Activated naive CD4-positive, alpha-beta T cell treated with anti-CD3 and anti-CD28 coated beads, Interleukin-2, amount 50 U/mL, for 24 hours (primary cell): ENCODE measurements around the gene FRMD4A.
"Not testable (repeated sequence)": the region's sequence is repeated elsewhere in the genome, so short reads cannot be mapped to it uniquely, and the experiment has no call there.

ENCODE experiments used
- H3K27ac Mint-ChIP-seq: one replicate; pipeline ENCODE4 v1.8.0; 2021; ENCODE audit warnings: mild to moderate bottlenecking, mixed read lengths
- H3K27me3 Mint-ChIP-seq: one replicate; pipeline ENCODE4 v1.8.0; 2021; ENCODE audit warnings: mixed read lengths
- H3K36me3 Mint-ChIP-seq: one replicate; pipeline ENCODE4 v1.8.0; 2021; ENCODE audit warnings: mixed read lengths
- H3K4me1 Mint-ChIP-seq: one replicate; pipeline ENCODE4 v1.8.0; 2021; ENCODE audit warnings: mixed read lengths
- H3K4me3 Mint-ChIP-seq: one replicate; pipeline ENCODE4 v1.8.0; 2021; ENCODE audit warnings: mild to moderate bottlenecking, mixed read lengths
- H3K9me3 Mint-ChIP-seq: one replicate; pipeline ENCODE4 v1.8.0; 2021; ENCODE audit warnings: mixed read lengths

The FRMD4A gene

GRCh38 chr10:13845897-13846296 is 484.8 kb downstream of the FRMD4A start:
- H3K9me3 Mint-ChIP-seq, result no peaks in the 10 kb centered on the region
- H3K36me3 Mint-ChIP-seq, result no peaks in the 10 kb centered on the region
- no peaks in the 10 kb centered on the region for H3K27me3 Mint-ChIP-seq
- no peak overlapping the region for H3K27ac Mint-ChIP-seq
- H3K4me1 Mint-ChIP-seq, result peaks cover 23% of the 10 kb centered on the region
- no peak overlapping the region for H3K4me3 Mint-ChIP-seq

DNA sequence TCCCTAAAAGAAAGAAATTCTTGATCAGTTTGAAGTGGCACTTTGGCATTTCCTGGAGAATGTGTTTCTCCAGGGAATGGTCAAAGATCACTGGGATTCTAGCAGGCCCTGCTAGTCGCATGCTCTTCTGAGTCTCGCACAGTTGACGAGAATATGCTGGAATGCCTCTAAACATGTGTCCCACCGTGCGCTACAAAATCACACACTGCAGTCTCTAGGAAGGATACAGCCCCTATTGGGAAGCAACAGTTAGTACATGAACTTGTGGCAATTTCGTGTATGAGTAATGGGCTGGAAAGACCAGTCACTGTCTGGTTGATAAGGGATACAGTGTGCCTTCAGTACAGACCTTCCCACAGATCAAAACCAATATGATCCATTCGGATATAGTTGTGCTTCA is 486.1 kb downstream of the FRMD4A start:
- H3K4me1 Mint-ChIP-seq, result peaks cover 23% of the 10 kb centered on the region
- H3K27ac Mint-ChIP-seq, result no peak overlapping the region
- H3K4me3 Mint-ChIP-seq, result no peak overlapping the region
- H3K9me3 Mint-ChIP-seq, result no peaks in the 10 kb centered on the region
- no peaks in the 10 kb centered on the region for H3K27me3 Mint-ChIP-seq
- H3K36me3 Mint-ChIP-seq, result no peaks in the 10 kb centered on the region

DNA sequence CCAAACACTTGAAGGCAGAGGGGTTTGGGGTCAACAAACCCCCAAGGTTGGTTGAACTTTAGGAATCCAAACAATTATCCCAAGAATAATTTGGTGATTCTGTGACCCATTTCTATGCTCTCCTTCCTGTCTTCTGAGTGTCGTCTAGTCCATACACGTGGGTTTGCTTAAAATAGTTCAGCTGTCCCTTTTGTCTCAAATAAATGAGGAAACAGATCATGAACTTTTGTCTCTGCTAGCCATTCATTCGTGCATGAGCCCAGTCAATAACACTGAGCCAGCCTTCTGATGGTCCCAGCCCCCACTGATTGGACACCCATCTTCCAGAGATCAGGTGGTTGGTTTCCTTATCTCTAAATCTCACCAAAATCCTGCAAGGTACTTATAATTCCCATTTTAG is 488.6 kb downstream of the FRMD4A start:
- no peaks in the 10 kb centered on the region for H3K36me3 Mint-ChIP-seq
- no peaks in the 10 kb centered on the region for H3K27me3 Mint-ChIP-seq
- no peak overlapping the region for H3K27ac Mint-ChIP-seq
- H3K4me1 Mint-ChIP-seq, result peaks cover 8% of the 10 kb centered on the region
- no peaks in the 10 kb centered on the region for H3K9me3 Mint-ChIP-seq
- H3K4me3 Mint-ChIP-seq, result no peak overlapping the region

GRCh38 chr10:13840036-13840435 is 490.7 kb downstream of the FRMD4A start:
- H3K9me3 Mint-ChIP-seq, result no peaks in the 10 kb centered on the region
- no peaks in the 10 kb centered on the region for H3K4me1 Mint-ChIP-seq
- H3K27me3 Mint-ChIP-seq, result no peaks in the 10 kb centered on the region
- no peak overlapping the region for H3K27ac Mint-ChIP-seq
- no peak overlapping the region for H3K4me3 Mint-ChIP-seq
- H3K36me3 Mint-ChIP-seq, result no peaks in the 10 kb centered on the region

DNA sequence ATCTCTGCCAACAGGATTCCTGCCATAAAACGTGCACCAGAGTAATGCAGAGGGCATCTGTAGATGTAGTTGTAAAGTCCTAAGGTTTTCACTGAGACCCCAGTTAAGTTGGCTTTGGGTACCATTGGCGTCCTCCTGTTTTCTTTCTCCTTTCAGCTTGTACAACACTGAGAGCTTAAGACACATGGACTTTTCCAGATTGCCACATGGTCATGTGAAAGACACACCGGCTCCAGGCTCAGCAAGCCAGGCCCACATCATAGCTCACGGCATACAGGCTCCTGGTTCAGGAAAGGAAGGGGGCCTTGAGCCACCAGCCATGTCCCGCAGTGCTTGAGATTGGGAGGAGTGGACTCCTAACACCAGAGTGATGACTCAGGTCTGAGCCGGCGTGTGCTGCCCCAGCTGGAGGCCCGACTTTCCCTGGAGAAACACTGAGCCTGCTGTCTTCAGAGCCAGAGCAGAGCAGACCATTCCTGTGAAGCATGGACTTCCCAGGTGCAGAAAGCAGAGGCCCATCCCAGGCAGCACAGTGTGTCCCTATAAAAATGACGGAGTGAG is 491.2 kb downstream of the FRMD4A start:
- Mint-ChIP-seq H3K27ac (no peak overlapping the region), H3K27me3 (no peaks in the 10 kb centered on the region), H3K4me3 (no peak overlapping the region)

GRCh38 chr10:13839030-13839429 is 491.7 kb downstream of the FRMD4A start:
- H3K4me3 Mint-ChIP-seq, result no peak overlapping the region
- H3K27me3 Mint-ChIP-seq, result no peaks in the 10 kb centered on the region
- H3K36me3 Mint-ChIP-seq, result no peaks in the 10 kb centered on the region
- no peak overlapping the region for H3K27ac Mint-ChIP-seq
- no peaks in the 10 kb centered on the region for H3K9me3 Mint-ChIP-seq
- H3K4me1 Mint-ChIP-seq, result no peaks in the 10 kb centered on the region

More for the DNA sequence above, 491.2 kb downstream of the FRMD4A start:
- no peaks in the 10 kb centered on the region for H3K9me3 Mint-ChIP-seq
- no peaks in the 10 kb centered on the region for H3K4me1 Mint-ChIP-seq
- H3K36me3 Mint-ChIP-seq, result no peaks in the 10 kb centered on the region

- Mint-ChIP-seq H3K27me3 (no peaks in the 10 kb centered on the region), H3K4me3 (no peak overlapping the region), H3K36me3 (no peaks in the 10 kb centered on the region), H3K9me3 (no peaks in the 10 kb centered on the region), H3K27ac (no peak overlapping the region), H3K4me1 (no peaks in the 10 kb centered on the region)
Observed at GRCh38 chr10:13837966-13838365, 492.8 kb downstream of the FRMD4A start.

DNA sequence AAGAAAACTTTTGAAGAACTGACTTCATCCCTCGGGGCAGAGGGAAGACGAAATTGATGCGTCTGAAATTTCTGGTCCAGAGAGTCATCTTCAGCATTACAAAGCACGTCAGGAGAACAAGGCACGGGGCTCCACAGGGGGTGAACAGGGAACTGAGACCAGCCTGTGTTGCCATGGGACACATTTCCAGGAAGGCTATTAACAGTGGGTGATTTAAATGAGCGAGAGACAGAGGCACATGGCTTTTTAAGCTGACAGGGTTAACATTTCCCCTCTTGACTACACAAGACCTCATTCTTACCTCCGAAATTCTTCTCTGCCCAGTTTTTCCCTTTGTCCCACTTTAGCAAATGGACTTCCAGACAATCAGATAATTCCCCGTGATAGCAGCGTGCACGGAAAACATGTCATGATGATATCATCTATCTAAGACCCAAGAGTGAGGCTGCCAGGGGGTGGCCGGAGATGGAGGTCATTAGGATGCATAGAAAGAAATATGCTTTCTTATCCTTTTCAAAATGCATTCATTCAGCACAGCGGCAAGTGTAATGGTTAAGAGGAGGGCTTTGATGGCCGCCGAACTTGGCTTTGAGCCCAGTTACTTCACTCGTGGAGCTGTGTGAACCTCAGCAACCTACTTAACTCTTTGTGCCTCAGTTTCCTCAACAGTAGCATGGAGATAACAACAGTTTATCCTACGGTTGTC is 496.0 kb downstream of the FRMD4A start:
- Mint-ChIP-seq H3K9me3 (no peaks in the 10 kb centered on the region), H3K27me3 (no peaks in the 10 kb centered on the region), H3K27ac (no peak overlapping the region), H3K36me3 (no peaks in the 10 kb centered on the region), H3K4me3 (no peak overlapping the region), H3K4me1 (peaks cover 9% of the 10 kb centered on the region)

GRCh38 chr10:13831711-13832141 is 499.0 kb downstream of the FRMD4A start:
- H3K36me3 Mint-ChIP-seq, result no peaks in the 10 kb centered on the region
- no peaks in the 10 kb centered on the region for H3K27me3 Mint-ChIP-seq
- H3K27ac Mint-ChIP-seq, result no peak overlapping the region
- no peak overlapping the region for H3K4me3 Mint-ChIP-seq
- peaks cover 9% of the 10 kb centered on the region for H3K4me1 Mint-ChIP-seq
- H3K9me3 Mint-ChIP-seq, result no peaks in the 10 kb centered on the region

DNA sequence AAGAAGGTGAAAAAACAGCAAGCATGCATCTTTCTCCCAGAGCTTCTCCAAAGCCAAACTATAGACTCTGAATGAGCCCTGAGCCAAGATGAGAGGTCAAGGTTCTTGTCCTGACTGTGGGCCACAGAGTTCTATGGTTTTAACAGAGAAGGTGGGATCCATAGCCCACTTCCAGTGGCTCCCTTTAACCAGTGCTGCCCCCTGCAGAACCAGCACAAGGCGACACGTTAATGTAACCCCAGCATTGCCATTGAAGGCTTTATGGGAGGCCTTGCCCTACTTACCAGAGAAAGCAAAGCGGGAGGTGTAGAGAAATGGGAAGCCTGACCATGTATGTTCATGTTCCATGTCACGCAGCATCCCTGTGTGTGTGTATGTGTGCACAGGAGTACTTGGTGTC is 500.3 kb downstream of the FRMD4A start:
- Mint-ChIP-seq H3K4me3 (no peak overlapping the region), H3K27me3 (no peaks in the 10 kb centered on the region), H3K4me1 (peaks cover 9% of the 10 kb centered on the region), H3K27ac (no peak overlapping the region), H3K9me3 (no peaks in the 10 kb centered on the region), H3K36me3 (no peaks in the 10 kb centered on the region)

GRCh38 chr10:13829790-13830189 is 500.9 kb downstream of the FRMD4A start:
- Mint-ChIP-seq H3K27ac (no peak overlapping the region), H3K9me3 (no peaks in the 10 kb centered on the region)

GRCh38 chr10:13828284-13828683 is 502.4 kb downstream of the FRMD4A start:
- not testable (repeated sequence) for H3K9me3 Mint-ChIP-seq, H3K4me3 Mint-ChIP-seq, H3K27me3 Mint-ChIP-seq, H3K36me3 Mint-ChIP-seq, H3K4me1 Mint-ChIP-seq, H3K27ac Mint-ChIP-seq

More at GRCh38 chr10:13829790-13830189, 500.9 kb downstream of the FRMD4A start:
- peaks cover 9% of the 10 kb centered on the region for H3K4me1 Mint-ChIP-seq
- no peaks in the 10 kb centered on the region for H3K36me3 Mint-ChIP-seq
- H3K27me3 Mint-ChIP-seq, result no peaks in the 10 kb centered on the region
- H3K4me3 Mint-ChIP-seq, result no peak overlapping the region

DNA sequence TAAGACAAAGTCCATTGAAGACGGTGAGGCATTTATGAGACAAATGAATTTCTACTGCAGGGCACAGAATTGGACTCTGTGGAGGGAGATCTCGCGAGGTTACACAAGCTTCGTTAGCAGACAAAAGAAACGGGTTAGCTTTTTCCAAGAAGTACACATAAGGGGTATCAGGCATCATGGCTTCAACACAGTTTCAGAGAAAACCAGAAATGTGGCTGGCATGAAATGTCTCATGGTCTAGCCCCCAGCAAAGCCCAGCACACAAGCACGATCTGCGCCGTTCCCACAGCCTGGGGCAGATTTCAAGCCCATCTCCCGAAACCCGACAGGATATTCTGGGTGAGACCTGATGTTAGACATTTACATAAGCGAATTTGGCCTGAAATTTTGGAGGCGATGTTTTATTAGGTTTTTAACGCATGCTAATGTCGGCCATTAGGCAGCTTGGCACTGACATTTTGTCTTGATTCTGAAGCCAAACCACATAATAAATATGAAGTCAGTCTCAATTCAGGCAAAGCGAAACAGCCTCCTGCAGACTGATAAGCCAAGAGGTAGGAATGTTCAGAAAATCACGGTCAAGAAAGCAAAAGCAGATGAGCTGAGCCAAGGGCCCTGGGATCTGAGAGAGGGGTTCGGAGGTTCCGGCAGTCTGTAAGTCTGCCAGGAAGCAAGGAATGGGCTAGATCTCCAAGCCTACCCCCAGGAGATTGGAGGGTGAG is 503.5 kb downstream of the FRMD4A start:
- Mint-ChIP-seq H3K27ac (no peak overlapping the region), H3K36me3 (no peaks in the 10 kb centered on the region), H3K4me3 (no peak overlapping the region), H3K27me3 (no peaks in the 10 kb centered on the region), H3K4me1 (peaks cover 8% of the 10 kb centered on the region), H3K9me3 (no peaks in the 10 kb centered on the region)

- H3K4me3 Mint-ChIP-seq, result no peak overlapping the region
- H3K27ac Mint-ChIP-seq, result no peak overlapping the region
- no peaks in the 10 kb centered on the region for H3K27me3 Mint-ChIP-seq
- H3K9me3 Mint-ChIP-seq, result no peaks in the 10 kb centered on the region
- peaks cover 14% of the 10 kb centered on the region for H3K4me1 Mint-ChIP-seq
- H3K36me3 Mint-ChIP-seq, result no peaks in the 10 kb centered on the region
Observed at GRCh38 chr10:13823709-13824405, 506.9 kb downstream of the FRMD4A start.

GRCh38 chr10:13823096-13823708 is 507.5 kb downstream of the FRMD4A start:
- peaks cover 14% of the 10 kb centered on the region for H3K4me1 Mint-ChIP-seq
- H3K27me3 Mint-ChIP-seq, result no peaks in the 10 kb centered on the region
- H3K4me3 Mint-ChIP-seq, result no peak overlapping the region
- no peaks in the 10 kb centered on the region for H3K9me3 Mint-ChIP-seq
- H3K36me3 Mint-ChIP-seq, result no peaks in the 10 kb centered on the region
- no peak overlapping the region for H3K27ac Mint-ChIP-seq
